ENCODE results near the gene TBX5.

DNA sequence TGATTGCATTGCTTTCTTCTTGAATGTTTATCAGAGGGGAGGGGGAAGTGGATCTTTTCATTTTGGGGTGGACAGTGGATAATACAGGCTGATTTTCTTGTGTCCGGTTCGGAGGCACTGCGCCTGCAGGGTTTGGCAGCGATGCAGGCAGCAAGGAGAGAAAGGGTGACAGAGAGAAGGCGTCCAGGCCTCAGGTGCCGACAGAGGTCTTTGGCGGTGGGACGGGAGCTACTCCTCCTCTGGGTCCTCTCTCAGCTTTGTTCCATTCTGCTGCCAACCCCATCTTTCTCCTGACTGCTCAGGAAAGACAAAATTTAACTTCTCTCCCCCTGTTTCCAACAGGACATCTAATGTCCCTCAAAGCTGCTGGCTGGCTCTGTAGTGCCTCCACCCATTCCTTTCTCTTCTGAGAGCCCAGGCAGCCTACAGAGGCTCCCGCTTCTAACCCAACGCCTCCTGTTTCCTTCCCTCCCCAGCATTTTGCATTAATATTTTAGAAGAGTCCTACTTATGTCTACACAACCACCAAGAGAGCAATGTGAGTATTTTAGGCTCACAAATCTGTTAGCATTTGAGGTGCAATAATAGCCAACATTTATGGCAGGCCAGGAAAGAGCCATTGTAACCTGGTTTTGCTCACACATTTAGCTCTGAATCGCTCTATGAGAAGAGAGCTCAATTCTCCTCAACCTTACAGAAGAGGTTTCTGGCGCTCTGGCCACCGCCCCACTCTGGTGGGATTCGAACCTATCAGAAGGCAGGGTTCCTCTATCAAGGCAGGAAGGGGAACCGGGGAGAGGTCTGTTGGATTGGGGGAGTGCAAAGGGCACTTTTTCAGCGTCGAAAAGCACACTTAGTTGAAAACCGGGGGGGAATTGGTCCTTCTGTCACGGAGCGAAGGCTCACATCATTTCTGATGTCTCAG is 7.1 kb upstream of the TBX5 start:
- TF ChIP-seq POLR2AphosphoS5 (IDR thresholded peaks at IDR 0.05; ENCODE audit: low read depth, low read length), result no peak
- TF ChIP-seq SIN3A (IDR thresholded peaks at IDR 0.05; ENCODE audit: borderline replicate concordance, insufficient read depth, low read length), result no peak
- no peak for TF ChIP-seq TAF1 (IDR thresholded peaks at IDR 0.05; ENCODE audit: borderline replicate concordance, insufficient read depth, low read length)
- TF ChIP-seq, protein P1, sequence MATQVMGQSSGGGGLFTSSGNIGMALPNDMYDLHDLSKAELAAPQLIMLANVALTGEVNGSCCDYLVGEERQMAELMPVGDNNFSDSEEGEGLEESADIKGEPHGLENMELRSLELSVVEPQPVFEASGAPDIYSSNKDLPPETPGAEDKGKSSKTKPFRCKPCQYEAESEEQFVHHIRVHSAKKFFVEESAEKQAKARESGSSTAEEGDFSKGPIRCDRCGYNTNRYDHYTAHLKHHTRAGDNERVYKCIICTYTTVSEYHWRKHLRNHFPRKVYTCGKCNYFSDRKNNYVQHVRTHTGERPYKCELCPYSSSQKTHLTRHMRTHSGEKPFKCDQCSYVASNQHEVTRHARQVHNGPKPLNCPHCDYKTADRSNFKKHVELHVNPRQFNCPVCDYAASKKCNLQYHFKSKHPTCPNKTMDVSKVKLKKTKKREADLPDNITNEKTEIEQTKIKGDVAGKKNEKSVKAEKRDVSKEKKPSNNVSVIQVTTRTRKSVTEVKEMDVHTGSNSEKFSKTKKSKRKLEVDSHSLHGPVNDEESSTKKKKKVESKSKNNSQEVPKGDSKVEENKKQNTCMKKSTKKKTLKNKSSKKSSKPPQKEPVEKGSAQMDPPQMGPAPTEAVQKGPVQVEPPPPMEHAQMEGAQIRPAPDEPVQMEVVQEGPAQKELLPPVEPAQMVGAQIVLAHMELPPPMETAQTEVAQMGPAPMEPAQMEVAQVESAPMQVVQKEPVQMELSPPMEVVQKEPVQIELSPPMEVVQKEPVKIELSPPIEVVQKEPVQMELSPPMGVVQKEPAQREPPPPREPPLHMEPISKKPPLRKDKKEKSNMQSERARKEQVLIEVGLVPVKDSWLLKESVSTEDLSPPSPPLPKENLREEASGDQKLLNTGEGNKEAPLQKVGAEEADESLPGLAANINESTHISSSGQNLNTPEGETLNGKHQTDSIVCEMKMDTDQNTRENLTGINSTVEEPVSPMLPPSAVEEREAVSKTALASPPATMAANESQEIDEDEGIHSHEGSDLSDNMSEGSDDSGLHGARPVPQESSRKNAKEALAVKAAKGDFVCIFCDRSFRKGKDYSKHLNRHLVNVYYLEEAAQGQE (IDR thresholded peaks at IDR 0.05; ENCODE audit: insufficient read depth in 1 of 2, low read depth in 2 of 2, low read length in 2 of 2), result no peak

Measured in PFSK-1 (cell line).